Measurements from ENCODE around the gene DNASE1.
"Not testable (repeated sequence)": the region's sequence is repeated elsewhere in the genome, so short reads cannot be mapped to it uniquely, and the experiment has no call there.

DNASE1 gene

GRCh38 chr16:3654249-3654991 lies at the start of gene DNASE1:
Gene DNASE1 (plus strand): TSS chr16:3654691. CDS start chr16:3655374, 683 bp downstream.
- peak; percentile 68 for DNase-seq (ENCODE audit: low read depth)
- peak; percentile 70 for TF ChIP-seq CTCF (conservative IDR thresholded peaks at IDR 0.05; ENCODE audit: control insufficient read depth, insufficient read depth, low read depth, low read length)
- no peak within 1 kb of the TSS for H3K4me3 ChIP-seq (ENCODE audit: control insufficient read depth, low read depth, low read length)

- H3K4me3 ChIP-seq (ENCODE audit: control insufficient read depth, low read depth, low read length): no peak overlapping the region
- no peak for TF ChIP-seq CTCF (conservative IDR thresholded peaks at IDR 0.05; ENCODE audit: control insufficient read depth, insufficient read depth, low read depth, low read length)
- DNase-seq (ENCODE audit: low read depth): no peak
Measured at GRCh38 chr16:3606441-3606840, 48.0 kb upstream of the DNASE1 start.

- no peak for DNase-seq (ENCODE audit: low read depth)
- no peak for TF ChIP-seq CTCF (conservative IDR thresholded peaks at IDR 0.05; ENCODE audit: control insufficient read depth, insufficient read depth, low read depth, low read length)
- H3K4me3 ChIP-seq (ENCODE audit: control insufficient read depth, low read depth, low read length): no peak overlapping the region
Measured at GRCh38 chr16:3607161-3607560, 47.3 kb upstream of the DNASE1 start.

- DNase-seq (ENCODE audit: low read depth): no peak
- TF ChIP-seq CTCF (conservative IDR thresholded peaks at IDR 0.05; ENCODE audit: control insufficient read depth, insufficient read depth, low read depth, low read length): no peak
- no peak overlapping the region for H3K4me3 ChIP-seq (ENCODE audit: control insufficient read depth, low read depth, low read length)
Measured at GRCh38 chr16:3607634-3608033, 46.9 kb upstream of the DNASE1 start.

- no peak overlapping the region for H3K4me3 ChIP-seq (ENCODE audit: control insufficient read depth, low read depth, low read length)
- TF ChIP-seq CTCF (conservative IDR thresholded peaks at IDR 0.05; ENCODE audit: control insufficient read depth, insufficient read depth, low read depth, low read length): no peak
- no peak for DNase-seq (ENCODE audit: low read depth)
Measured at GRCh38 chr16:3608069-3608468, 46.4 kb upstream of the DNASE1 start.

- H3K4me3 ChIP-seq (ENCODE audit: control insufficient read depth, low read depth, low read length); DNase-seq (ENCODE audit: low read depth): not testable (repeated sequence)
Measured at GRCh38 chr16:3608976-3609375, 45.5 kb upstream of the DNASE1 start.

GRCh38 chr16:3609895-3610697 lies 44.4 kb upstream of the DNASE1 start:
- H3K4me3 ChIP-seq (ENCODE audit: control insufficient read depth, low read depth, low read length): peak overlapping the region; percentile 80
- no peak for DNase-seq (ENCODE audit: low read depth)
- TF ChIP-seq CTCF (conservative IDR thresholded peaks at IDR 0.05; ENCODE audit: control insufficient read depth, insufficient read depth, low read depth, low read length): no peak

Measured in fibroblast of mammary gland (primary cell).